Astrocyte (in vitro differentiated cells and primary cell): ENCODE measurements around the gene CPZ. TPM values are rescaled to one million over a fixed set of nuclear protein-coding genes. Genes with fewer than 3 reads are reported as not detected.

Experiments used
- DNase-seq: peaks from one replicate; pipeline ENCODE4 v3.0.0-alpha.2; 2010; ENCODE audit warnings: low read depth
- FAIRE-seq: peaks from 2 replicates; lab custom pipeline; 2011; peaks lifted over from hg19 to GRCh38; lab: Jason Lieb, UNC
- H2AFZ ChIP-seq: 2 replicates; pipeline ENCODE4 v1.6.0; 2012; ENCODE audit warnings: low read depth, low read length, inconsistent platforms
- H3K27ac ChIP-seq: 2 replicates; pipeline ENCODE4 v1.5.1; 2011; ENCODE audit warnings: low read depth, low read length, inconsistent platforms
- H3K27me3 ChIP-seq: 2 replicates; pipeline ENCODE4 v1.6.0; 2011; ENCODE audit warnings: low read length, inconsistent platforms; ENCODE audit not compliant: insufficient read depth
- H3K36me3 ChIP-seq: 2 replicates; pipeline ENCODE4 v1.5.1; 2011; ENCODE audit warnings: low read length, inconsistent platforms; ENCODE audit not compliant: insufficient read depth
- H3K4me1 ChIP-seq: 2 replicates; pipeline ENCODE4 v1.5.1; 2011; ENCODE audit warnings: low read length, inconsistent platforms; ENCODE audit not compliant: insufficient read depth
- H3K4me2 ChIP-seq: 2 replicates; pipeline ENCODE4 v1.6.0; 2012; ENCODE audit warnings: low read length, inconsistent platforms
- H3K4me3 ChIP-seq: 2 replicates; pipeline ENCODE4 v1.5.1; 2011; ENCODE audit warnings: low read depth, mild to moderate bottlenecking, low read length, inconsistent platforms; ENCODE audit not compliant: insufficient read depth
- H3K79me2 ChIP-seq: 2 replicates; pipeline ENCODE4 v1.6.0; 2012; ENCODE audit warnings: mild to moderate bottlenecking, low read length, inconsistent platforms; ENCODE audit not compliant: insufficient read depth
- H3K9ac ChIP-seq: 2 replicates; pipeline ENCODE4 v1.6.0; 2012; ENCODE audit warnings: mild to moderate bottlenecking, low read length, inconsistent platforms
- H3K9me3 ChIP-seq: 2 replicates; pipeline ENCODE4 v1.5.1; 2012; ENCODE audit warnings: low read depth, mild to moderate bottlenecking, low read length, inconsistent platforms; ENCODE audit not compliant: insufficient read depth
- H4K20me1 ChIP-seq: 2 replicates; pipeline ENCODE4 v1.6.0; 2012; ENCODE audit warnings: low read length, inconsistent platforms; ENCODE audit not compliant: insufficient read depth
- H3K27ac Mint-ChIP-seq: one replicate; pipeline ENCODE4 v1.8.0; 2021; ENCODE audit warnings: mild to moderate bottlenecking, mixed read lengths; ENCODE audit not compliant: unreplicated experiment
- H3K27me3 Mint-ChIP-seq: one replicate; pipeline ENCODE4 v1.8.0; 2021; ENCODE audit warnings: low read depth, mixed read lengths; ENCODE audit not compliant: unreplicated experiment
- H3K36me3 Mint-ChIP-seq: one replicate; pipeline ENCODE4 v1.8.0; 2021; ENCODE audit warnings: low read depth, mixed read lengths; ENCODE audit not compliant: unreplicated experiment
- H3K4me1 Mint-ChIP-seq: one replicate; pipeline ENCODE4 v1.8.0; 2021; ENCODE audit warnings: low read depth, mixed read lengths; ENCODE audit not compliant: unreplicated experiment
- H3K4me3 Mint-ChIP-seq: one replicate; pipeline ENCODE4 v1.8.0; 2021; ENCODE audit warnings: mild to moderate bottlenecking, moderate library complexity, mixed read lengths; ENCODE audit not compliant: unreplicated experiment
- H3K9me3 Mint-ChIP-seq: one replicate; pipeline ENCODE4 v1.8.0; 2021; ENCODE audit warnings: mild to moderate bottlenecking, mixed read lengths; ENCODE audit not compliant: unreplicated experiment
- CTCF ChIP-seq: IDR thresholded peaks from 2 replicates; pipeline ENCODE4 v1.5.1; 2011; ENCODE audit warnings: low read depth, mild to moderate bottlenecking, inconsistent platforms, low read length, moderate library complexity; ENCODE audit not compliant: insufficient read depth
- EZH2 ChIP-seq: IDR thresholded peaks from 2 replicates; pipeline ENCODE4 v1.6.1; 2012; ENCODE audit warnings: mild to moderate bottlenecking, low read length, inconsistent platforms; ENCODE audit not compliant: insufficient read depth
- total RNA-seq: library from RNA; stranded (reverse); gene quantifications from 2 replicates; pipeline ENCODE4 v1.2.1, GENCODE V29; 2021

The CPZ gene
- total RNA-seq, 1 donor from 2014 or later = 6.3 TPM

GRCh38 chr4:8596891-8597290, 4.3 kb downstream of the CPZ start:
- peaks cover 23% of the 10 kb centered on the region for H3K27me3 ChIP-seq
- Mint-ChIP-seq H3K36me3 (no peaks in the 10 kb centered on the region), H3K27ac (no peak overlapping the region), H3K27me3 (peaks cover 47% of the 10 kb centered on the region), H3K4me3 (no peak overlapping the region), H3K4me1 (no peaks in the 10 kb centered on the region), H3K9me3 (no peaks in the 10 kb centered on the region)
- H3K4me1 ChIP-seq = peaks cover 13% of the 10 kb centered on the region
- no peak overlapping the region for H3K4me3 ChIP-seq
- H3K27ac ChIP-seq = no peak overlapping the region
- H3K9ac ChIP-seq = no peak overlapping the region
- TF ChIP-seq CTCF = no peak
- TF ChIP-seq EZH2 = no peak
- DNase-seq = no peak
- peaks cover 3% of the 10 kb centered on the region for H4K20me1 ChIP-seq
- H3K4me2 ChIP-seq = no peak overlapping the region
- no peaks in the 10 kb centered on the region for H3K9me3 ChIP-seq
- no peak for FAIRE-seq
- no peaks in the 10 kb centered on the region for H3K36me3 ChIP-seq
- no peak overlapping the region for H2AFZ ChIP-seq
- no peaks in the 10 kb centered on the region for H3K79me2 ChIP-seq

GRCh38 chr4:8597319-8597718, 4.8 kb downstream of the CPZ start:
- no peak for DNase-seq
- Mint-ChIP-seq H3K4me3 (no peak overlapping the region), H3K36me3 (no peaks in the 10 kb centered on the region), H3K9me3 (no peaks in the 10 kb centered on the region), H3K27ac (no peak overlapping the region), H3K4me1 (no peaks in the 10 kb centered on the region), H3K27me3 (peaks cover 48% of the 10 kb centered on the region)
- H3K4me2 ChIP-seq = no peak overlapping the region
- no peak overlapping the region for H3K9ac ChIP-seq
- no peak for TF ChIP-seq CTCF
- TF ChIP-seq EZH2 = no peak
- H3K27ac ChIP-seq = no peak overlapping the region
- no peak for FAIRE-seq
- H3K36me3 ChIP-seq = no peaks in the 10 kb centered on the region
- no peak overlapping the region for H2AFZ ChIP-seq
- H3K4me3 ChIP-seq = no peak overlapping the region
- H3K27me3 ChIP-seq = peaks cover 18% of the 10 kb centered on the region
- H3K9me3 ChIP-seq = no peaks in the 10 kb centered on the region
- peaks cover 3% of the 10 kb centered on the region for H4K20me1 ChIP-seq
- peaks cover 11% of the 10 kb centered on the region for H3K4me1 ChIP-seq
- H3K79me2 ChIP-seq = no peaks in the 10 kb centered on the region

GRCh38 chr4:8597791-8598190, 5.2 kb downstream of the CPZ start:
- Histone ChIP-seq H3K27me3 (peaks cover 17% of the 10 kb centered on the region), H3K9ac (no peak overlapping the region), H3K36me3 (no peaks in the 10 kb centered on the region), H3K27ac (no peak overlapping the region), H3K4me1 (peaks cover 9% of the 10 kb centered on the region), H3K4me2 (no peak overlapping the region), H3K4me3 (no peak overlapping the region), H3K9me3 (no peaks in the 10 kb centered on the region), H4K20me1 (peaks cover 3% of the 10 kb centered on the region), H3K79me2 (no peaks in the 10 kb centered on the region), H2AFZ (no peak overlapping the region)
- Mint-ChIP-seq H3K4me1 (no peaks in the 10 kb centered on the region), H3K36me3 (no peaks in the 10 kb centered on the region), H3K4me3 (no peak overlapping the region), H3K9me3 (no peaks in the 10 kb centered on the region), H3K27ac (no peak overlapping the region), H3K27me3 (peaks cover 50% of the 10 kb centered on the region)
- TF ChIP-seq CTCF = no peak
- TF ChIP-seq EZH2 = no peak
- no peak for DNase-seq
- no peak for FAIRE-seq
